ENCODE measurements around the gene ELOB. TPM values are rescaled to one million over a fixed set of nuclear protein-coding genes. Genes with fewer than 3 reads are reported as not detected.
A peak's percentile ranks its signal among the peaks of the same experiment; 100 is the strongest.

ELOB gene
- total RNA-seq, 1 donor from 2014 or later: 128 TPM

GRCh38 chr16:2752850-2753732, 24.0 kb downstream of the ELOB start:
- no peak for FAIRE-seq
- peak; percentile 90 to 91 for DNase-seq (ENCODE audit: low spot score in 2 of 2)

- no peak for FAIRE-seq
These were observed 24.8 kb downstream of the ELOB start, which contains the start of gene SRRM2 for GRCh38 chr16:2752035-2752849. SRRM2 (plus strand) TSS chr16:2752638; CDS start chr16:2756365, 3,727 bp downstream.

GRCh38 chr16:2751577-2752034, 25.5 kb downstream of the ELOB start:
- DNase-seq (ENCODE audit: low spot score in 2 of 2) (no peak), FAIRE-seq (no peak)

More at GRCh38 chr16:2752035-2752849, 24.8 kb downstream of the ELOB start, which contains the start of gene SRRM2:
- DNase-seq (ENCODE audit: low spot score in 2 of 2): peak; percentile 95 to 96

GRCh38 chr16:2749936-2750335, 27.1 kb downstream of the ELOB start:
- FAIRE-seq: no peak

GRCh38 chr16:2749476-2749875, 27.6 kb downstream of the ELOB start:
- DNase-seq (ENCODE audit: low spot score in 2 of 2) (no peak), FAIRE-seq (no peak)

More at GRCh38 chr16:2749936-2750335, 27.1 kb downstream of the ELOB start:
- no peak for DNase-seq (ENCODE audit: low spot score in 2 of 2)

- no peak for FAIRE-seq
These were observed 28.2 kb downstream of the ELOB start for GRCh38 chr16:2748757-2749455.

GRCh38 chr16:2745961-2746360, 31.1 kb downstream of the ELOB start:
- no peak for DNase-seq (ENCODE audit: low spot score in 2 of 2)
- no peak for FAIRE-seq

More at GRCh38 chr16:2748757-2749455, 28.2 kb downstream of the ELOB start:
- DNase-seq (ENCODE audit: low spot score in 2 of 2): no peak

- no peak for DNase-seq (ENCODE audit: low spot score in 2 of 2)
- no peak for FAIRE-seq
These were observed 31.8 kb downstream of the ELOB start for GRCh38 chr16:2745116-2745890.

- FAIRE-seq: no peak
These were observed 32.4 kb downstream of the ELOB start for GRCh38 chr16:2744711-2745110.

GRCh38 chr16:2743007-2743810, 33.9 kb downstream of the ELOB start:
- DNase-seq (ENCODE audit: low spot score in 2 of 2): no peak
- no peak for FAIRE-seq

More at GRCh38 chr16:2744711-2745110, 32.4 kb downstream of the ELOB start:
- DNase-seq (ENCODE audit: low spot score in 2 of 2): no peak

- DNase-seq (ENCODE audit: low spot score in 2 of 2): no peak
- no peak for FAIRE-seq
These were observed 34.6 kb downstream of the ELOB start for GRCh38 chr16:2742323-2743006.

- FAIRE-seq: no peak
These were observed 35.9 kb downstream of the ELOB start for GRCh38 chr16:2741168-2741567.

GRCh38 chr16:2740476-2740875, 36.6 kb downstream of the ELOB start:
- no peak for FAIRE-seq

More at GRCh38 chr16:2741168-2741567, 35.9 kb downstream of the ELOB start:
- DNase-seq (ENCODE audit: low spot score in 2 of 2): no peak

GRCh38 chr16:2739625-2740430, 37.3 kb downstream of the ELOB start:
- no peak for FAIRE-seq
- no peak for DNase-seq (ENCODE audit: low spot score in 2 of 2)

More at GRCh38 chr16:2740476-2740875, 36.6 kb downstream of the ELOB start:
- DNase-seq (ENCODE audit: low spot score in 2 of 2): no peak

- no peak for DNase-seq (ENCODE audit: low spot score in 2 of 2)
- FAIRE-seq: no peak
These were observed 38.5 kb downstream of the ELOB start for GRCh38 chr16:2738615-2739014.

- FAIRE-seq (no peak), DNase-seq (ENCODE audit: low spot score in 2 of 2) (no peak)
These were observed 39.1 kb downstream of the ELOB start for GRCh38 chr16:2737895-2738418.

GRCh38 chr16:2737238-2737605, 39.9 kb downstream of the ELOB start:
- no peak for FAIRE-seq

More at GRCh38 chr16:2737238-2737605, 39.9 kb downstream of the ELOB start:
- DNase-seq (ENCODE audit: low spot score in 2 of 2): no peak

Data from frontal cortex (tissue), 4 donors.